Measurements from ENCODE around the gene PACSIN1.

The PACSIN1 gene

DNA sequence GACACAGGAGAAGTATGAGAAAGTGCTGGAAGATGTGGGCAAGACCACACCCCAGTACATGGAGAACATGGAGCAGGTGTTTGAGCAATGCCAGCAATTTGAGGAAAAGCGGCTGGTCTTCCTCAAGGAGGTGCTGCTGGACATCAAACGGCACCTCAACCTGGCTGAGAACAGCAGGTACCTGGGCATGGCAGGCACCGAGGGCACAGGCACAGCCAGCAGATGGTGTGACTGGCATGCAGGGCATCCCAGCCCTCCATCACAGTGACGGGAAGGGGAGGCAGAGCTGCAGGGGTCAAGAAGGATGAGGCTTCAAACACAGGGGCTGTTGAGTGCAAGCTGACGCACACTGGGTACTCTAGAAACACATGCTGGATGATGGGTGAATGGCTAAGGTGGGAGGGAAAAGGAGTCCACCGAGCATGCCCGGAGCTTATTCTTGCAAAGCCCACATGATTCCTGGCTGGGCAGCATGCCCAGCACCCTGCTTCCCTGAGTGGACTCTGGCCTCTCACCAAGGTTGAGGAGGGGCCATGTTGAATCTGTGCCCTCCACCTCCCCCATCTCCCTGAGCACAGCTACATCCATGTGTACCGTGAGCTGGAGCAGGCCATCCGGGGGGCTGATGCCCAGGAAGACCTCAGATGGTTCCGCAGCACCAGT is 63.9 kb downstream of the PACSIN1 start:
- Histone ChIP-seq H3K9me3 (ENCODE audit: severe bottlenecking) (no peaks in the 10 kb centered on the region), H3K36me3 (ENCODE audit: low read depth) (no peaks in the 10 kb centered on the region), H3K4me1 (ENCODE audit: insufficient read depth, poor library complexity, severe bottlenecking) (no peaks in the 10 kb centered on the region), H3K27me3 (ENCODE audit: insufficient read depth, poor library complexity, severe bottlenecking) (no peaks in the 10 kb centered on the region), H3K27ac (ENCODE audit: poor library complexity, severe bottlenecking) (no peak overlapping the region), H3K4me3 (ENCODE audit: severe bottlenecking) (no peak overlapping the region)
- ATAC-seq (ENCODE audit: low read depth) (no peak), DNase-seq (ENCODE audit: low spot score) (no peak)
- peak; percentile 33 for TF ChIP-seq CTCF (IDR thresholded peaks at IDR 0.05; ENCODE audit: poor library complexity, severe bottlenecking)

DNA sequence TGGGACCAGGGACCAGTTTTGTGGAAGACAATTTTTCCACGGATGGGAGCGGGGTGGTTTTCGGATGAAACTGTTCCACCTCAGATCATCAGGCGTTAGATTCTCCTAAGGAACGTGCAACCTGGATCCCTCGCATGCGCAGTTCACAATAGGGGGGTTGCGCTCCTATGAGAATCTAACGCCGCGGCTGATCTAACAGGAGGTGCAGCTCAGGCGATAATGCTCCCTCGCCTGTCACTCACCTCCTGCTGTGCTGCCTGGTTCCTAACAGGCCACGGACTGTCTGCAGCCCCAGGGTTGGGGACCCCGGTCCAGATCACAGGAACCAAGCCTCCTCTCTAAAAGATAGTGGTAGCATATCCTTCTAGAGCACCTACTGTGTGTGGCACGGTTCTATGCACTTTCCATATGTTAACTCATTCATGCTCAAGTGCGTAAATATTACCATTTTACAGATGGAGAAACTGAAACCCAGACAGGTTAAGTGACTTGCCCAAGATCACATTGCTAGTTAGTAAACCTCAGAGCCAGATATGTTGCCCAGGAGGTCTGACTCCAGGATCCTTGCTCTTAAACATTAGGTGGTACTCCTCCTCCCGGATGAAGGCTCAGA is 65.0 kb downstream of the PACSIN1 start:
- TF ChIP-seq CTCF (IDR thresholded peaks at IDR 0.05; ENCODE audit: poor library complexity, severe bottlenecking) = no peak
- DNase-seq (ENCODE audit: low spot score) (no peak), ATAC-seq (ENCODE audit: low read depth) (no peak)
- no peak overlapping the region for H3K4me3 ChIP-seq (ENCODE audit: severe bottlenecking)
- H3K27ac ChIP-seq (ENCODE audit: poor library complexity, severe bottlenecking) = no peak overlapping the region
- no peaks in the 10 kb centered on the region for H3K4me1 ChIP-seq (ENCODE audit: insufficient read depth, poor library complexity, severe bottlenecking)
- H3K27me3 ChIP-seq (ENCODE audit: insufficient read depth, poor library complexity, severe bottlenecking) = no peaks in the 10 kb centered on the region
- H3K36me3 ChIP-seq (ENCODE audit: low read depth) = no peaks in the 10 kb centered on the region
- H3K9me3 ChIP-seq (ENCODE audit: severe bottlenecking) = no peaks in the 10 kb centered on the region

GRCh38 chr6:34531580-34532201 is 65.8 kb downstream of the PACSIN1 start:
- Histone ChIP-seq H3K4me3 (ENCODE audit: severe bottlenecking) (no peak overlapping the region), H3K27ac (ENCODE audit: poor library complexity, severe bottlenecking) (no peak overlapping the region), H3K36me3 (ENCODE audit: low read depth) (no peaks in the 10 kb centered on the region), H3K4me1 (ENCODE audit: insufficient read depth, poor library complexity, severe bottlenecking) (no peaks in the 10 kb centered on the region), H3K27me3 (ENCODE audit: insufficient read depth, poor library complexity, severe bottlenecking) (no peaks in the 10 kb centered on the region), H3K9me3 (ENCODE audit: severe bottlenecking) (no peaks in the 10 kb centered on the region)
- no peak for DNase-seq (ENCODE audit: low spot score)
- ATAC-seq (ENCODE audit: low read depth) = no peak
- TF ChIP-seq CTCF (IDR thresholded peaks at IDR 0.05; ENCODE audit: poor library complexity, severe bottlenecking) = no peak

- no peak for DNase-seq (ENCODE audit: low spot score)
- H3K4me1 ChIP-seq (ENCODE audit: insufficient read depth, poor library complexity, severe bottlenecking) = no peaks in the 10 kb centered on the region
- no peak for TF ChIP-seq CTCF (IDR thresholded peaks at IDR 0.05; ENCODE audit: poor library complexity, severe bottlenecking)
- no peak overlapping the region for H3K4me3 ChIP-seq (ENCODE audit: severe bottlenecking)
- H3K9me3 ChIP-seq (ENCODE audit: severe bottlenecking) = no peaks in the 10 kb centered on the region
- no peaks in the 10 kb centered on the region for H3K27me3 ChIP-seq (ENCODE audit: insufficient read depth, poor library complexity, severe bottlenecking)
- H3K27ac ChIP-seq (ENCODE audit: poor library complexity, severe bottlenecking) = no peak overlapping the region
- H3K36me3 ChIP-seq (ENCODE audit: low read depth) = no peaks in the 10 kb centered on the region
- no peak for ATAC-seq (ENCODE audit: low read depth)
These were observed 66.4 kb downstream of the PACSIN1 start for GRCh38 chr6:34532230-34532629.

GRCh38 chr6:34534146-34534545 is 68.3 kb downstream of the PACSIN1 start:
- no peak for TF ChIP-seq CTCF (IDR thresholded peaks at IDR 0.05; ENCODE audit: poor library complexity, severe bottlenecking)
- Histone ChIP-seq H3K4me3 (ENCODE audit: severe bottlenecking) (no peak overlapping the region), H3K36me3 (ENCODE audit: low read depth) (no peaks in the 10 kb centered on the region), H3K9me3 (ENCODE audit: severe bottlenecking) (no peaks in the 10 kb centered on the region), H3K27ac (ENCODE audit: poor library complexity, severe bottlenecking) (no peak overlapping the region), H3K4me1 (ENCODE audit: insufficient read depth, poor library complexity, severe bottlenecking) (no peaks in the 10 kb centered on the region), H3K27me3 (ENCODE audit: insufficient read depth, poor library complexity, severe bottlenecking) (no peaks in the 10 kb centered on the region)
- DNase-seq (ENCODE audit: low spot score) (no peak), ATAC-seq (ENCODE audit: low read depth) (no peak)

Measured in RWPE2 (cell line).